NT2/D1 (cell line): ENCODE results near the gene PCOLCE2.

Experiments used
- DNase-seq: peaks from one replicate; pipeline ENCODE4 v3.0.0-alpha.2; 2011; ENCODE audit warnings: low read depth, low spot score
- H3K27me3 ChIP-seq: 2 replicates; pipeline ENCODE4 v1.6.0; 2011; ENCODE audit warnings: mild to moderate bottlenecking; ENCODE audit not compliant: insufficient read length, insufficient read depth
- H3K36me3 ChIP-seq: 2 replicates; pipeline ENCODE4 v1.6.1; 2011; ENCODE audit warnings: mild to moderate bottlenecking, low read length, mixed read lengths; ENCODE audit not compliant: insufficient read depth, insufficient read length
- H3K4me1 ChIP-seq: 2 replicates; pipeline ENCODE4 v1.5.1; 2011; ENCODE audit not compliant: insufficient read depth, insufficient read length
- H3K4me3 ChIP-seq: 2 replicates; pipeline ENCODE4 v1.5.1; 2011; ENCODE audit warnings: low read depth; ENCODE audit not compliant: insufficient read length
- H3K9ac ChIP-seq: 2 replicates; pipeline ENCODE4 v1.6.0; 2011; ENCODE audit warnings: low read depth; ENCODE audit not compliant: insufficient read length
- H3K9me3 ChIP-seq: 2 replicates; pipeline ENCODE4 v1.5.1; 2011; ENCODE audit warnings: mild to moderate bottlenecking, low read length; ENCODE audit not compliant: insufficient read depth
- SUZ12 ChIP-seq: IDR thresholded peaks from 2 replicates; pipeline ENCODE4 v1.6.1; 2011; ENCODE audit not compliant: insufficient read length, insufficient read depth; ENCODE audit errors: extremely low read depth
- YY1 ChIP-seq: IDR thresholded peaks from 2 replicates; pipeline ENCODE4 v1.6.1; 2011; ENCODE audit not compliant: insufficient read length, insufficient read depth
- ZNF274 ChIP-seq: IDR thresholded peaks from 2 replicates; pipeline ENCODE4 v1.6.1; 2011; ENCODE audit warnings: mild to moderate bottlenecking, low read depth, low read length

PCOLCE2 gene

GRCh38 chr3:142852009-142852408 lies 36.9 kb downstream of the PCOLCE2 start:
- TF ChIP-seq SUZ12 (no peak), YY1 (no peak), ZNF274 (no peak)
- H3K9ac ChIP-seq = no peak overlapping the region
- H3K36me3 ChIP-seq = peaks cover 2% of the 10 kb centered on the region
- H3K4me1 ChIP-seq = no peaks in the 10 kb centered on the region
- H3K4me3 ChIP-seq = no peak overlapping the region
- H3K27me3 ChIP-seq = no peaks in the 10 kb centered on the region
- H3K9me3 ChIP-seq = no peaks in the 10 kb centered on the region
- no peak for DNase-seq

GRCh38 chr3:142850395-142851023 lies 38.4 kb downstream of the PCOLCE2 start:
- no peaks in the 10 kb centered on the region for H3K27me3 ChIP-seq
- no peaks in the 10 kb centered on the region for H3K9me3 ChIP-seq
- no peak overlapping the region for H3K9ac ChIP-seq
- peaks cover 5% of the 10 kb centered on the region for H3K36me3 ChIP-seq
- TF ChIP-seq ZNF274 (no peak), SUZ12 (no peak), YY1 (no peak)
- no peak for DNase-seq
- H3K4me1 ChIP-seq = no peaks in the 10 kb centered on the region
- no peak overlapping the region for H3K4me3 ChIP-seq

GRCh38 chr3:142849148-142849547 lies 39.7 kb downstream of the PCOLCE2 start:
- Histone ChIP-seq H3K9ac (no peak overlapping the region), H3K27me3 (no peaks in the 10 kb centered on the region), H3K4me3 (no peak overlapping the region), H3K36me3 (peaks cover 7% of the 10 kb centered on the region), H3K4me1 (no peaks in the 10 kb centered on the region), H3K9me3 (peaks cover 4% of the 10 kb centered on the region; the same call in 1 of the 2 replicates)
- no peak for TF ChIP-seq ZNF274
- no peak for TF ChIP-seq YY1
- TF ChIP-seq SUZ12 = no peak
- no peak for DNase-seq

DNA sequence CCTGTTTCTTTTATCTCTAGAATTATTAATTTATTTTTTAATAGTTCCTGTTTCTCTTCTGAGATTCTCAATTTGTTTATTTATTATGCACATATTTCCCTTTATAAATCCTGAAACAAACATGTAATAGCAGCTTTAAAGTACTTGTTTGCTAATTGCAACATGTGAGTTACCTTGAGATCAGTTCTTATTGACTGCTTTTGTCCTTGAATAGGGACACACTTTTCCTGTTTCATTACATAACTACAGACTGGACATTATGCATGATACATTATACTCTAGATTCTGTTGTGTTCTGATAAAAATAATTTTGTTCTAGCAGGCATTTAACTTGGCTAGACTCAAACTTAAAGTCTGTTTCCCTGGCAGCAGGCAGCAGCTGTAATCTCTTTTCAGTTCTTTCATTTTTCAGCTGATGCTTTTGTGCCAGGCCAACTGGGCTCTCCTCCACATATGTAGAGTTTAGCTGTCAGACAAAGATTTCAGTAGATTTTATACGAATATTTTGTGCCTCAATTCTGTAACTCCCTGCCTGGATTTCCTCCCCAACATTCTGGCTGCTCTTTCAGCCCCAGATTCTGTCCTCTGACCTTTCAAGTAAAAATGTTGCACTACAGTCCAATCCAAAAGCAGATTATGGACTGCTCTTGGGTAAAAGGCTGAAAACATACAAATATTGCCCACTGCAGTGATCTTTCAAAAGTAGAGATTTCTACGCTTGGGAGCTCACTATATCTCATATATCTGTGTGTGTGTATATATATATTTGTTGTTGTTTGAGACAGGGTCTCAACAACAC lies 41.9 kb downstream of the PCOLCE2 start:
- H3K4me3 ChIP-seq = no peak overlapping the region
- H3K27me3 ChIP-seq = no peaks in the 10 kb centered on the region
- H3K9me3 ChIP-seq = peaks cover 4% of the 10 kb centered on the region; the same call in 1 of the 2 replicates
- TF ChIP-seq YY1 = no peak
- TF ChIP-seq SUZ12 = no peak
- TF ChIP-seq ZNF274 = no peak
- no peaks in the 10 kb centered on the region for H3K4me1 ChIP-seq
- no peak overlapping the region for H3K9ac ChIP-seq
- no peak for DNase-seq
- H3K36me3 ChIP-seq = peaks cover 11% of the 10 kb centered on the region

DNA sequence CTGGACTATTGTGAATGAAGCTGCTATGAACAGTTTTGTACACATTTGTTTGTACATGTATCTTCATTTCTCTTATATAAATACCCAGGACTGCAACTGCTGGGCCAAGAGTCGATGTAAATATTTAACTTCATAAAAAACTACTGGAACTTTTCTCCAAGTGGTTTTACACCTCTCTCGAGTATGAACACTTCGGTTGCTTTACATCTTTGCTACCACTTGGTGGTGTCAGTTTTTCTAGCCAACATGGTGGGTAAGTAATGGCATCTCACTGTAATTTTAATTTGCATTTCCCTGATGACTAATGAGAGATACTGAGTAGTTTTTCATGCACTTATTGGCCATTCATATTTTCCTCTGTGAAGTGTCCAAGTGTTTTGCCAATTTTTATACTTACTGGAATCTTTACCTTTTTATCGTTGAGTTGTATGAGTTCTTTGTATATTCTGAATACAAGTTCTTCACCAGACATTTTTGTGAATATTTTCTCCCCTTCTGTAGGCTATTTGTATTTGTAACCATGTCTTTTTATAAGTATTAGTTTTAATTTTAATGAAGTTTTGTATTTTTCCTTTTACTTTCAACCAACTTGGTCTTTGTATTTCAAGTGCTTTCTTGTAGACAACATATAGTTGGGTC lies 44.4 kb downstream of the PCOLCE2 start:
- peaks cover 14% of the 10 kb centered on the region for H3K36me3 ChIP-seq
- H3K9me3 ChIP-seq = peaks cover 4% of the 10 kb centered on the region; the same call in 1 of the 2 replicates
- no peak for TF ChIP-seq SUZ12
- TF ChIP-seq ZNF274 = no peak
- TF ChIP-seq YY1 = no peak
- no peak overlapping the region for H3K9ac ChIP-seq
- no peak for DNase-seq
- no peaks in the 10 kb centered on the region for H3K4me1 ChIP-seq
- H3K27me3 ChIP-seq = no peaks in the 10 kb centered on the region
- no peak overlapping the region for H3K4me3 ChIP-seq

DNA sequence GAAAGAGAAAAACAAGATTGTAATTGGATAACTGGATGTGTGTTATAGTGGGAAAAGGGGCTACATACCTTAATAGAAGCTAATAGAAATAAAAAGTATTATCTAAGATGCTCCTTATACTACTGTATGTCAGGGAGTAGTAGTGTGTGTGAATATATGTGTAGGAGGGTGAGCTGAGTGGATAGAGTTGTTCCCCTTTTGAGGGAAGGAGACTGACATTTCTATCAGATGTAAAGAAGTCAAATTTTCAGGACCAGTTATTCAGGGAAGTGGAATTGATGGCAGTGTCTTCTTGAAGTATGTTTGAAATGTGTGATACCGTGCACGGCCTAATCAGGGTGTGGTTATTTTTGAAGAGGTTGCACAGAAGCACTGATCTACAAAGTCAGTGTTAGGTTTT lies 49.1 kb downstream of the PCOLCE2 start:
- TF ChIP-seq ZNF274 (no peak), SUZ12 (no peak), YY1 (no peak)
- H3K4me3 ChIP-seq = no peak overlapping the region
- DNase-seq = no peak

DNA sequence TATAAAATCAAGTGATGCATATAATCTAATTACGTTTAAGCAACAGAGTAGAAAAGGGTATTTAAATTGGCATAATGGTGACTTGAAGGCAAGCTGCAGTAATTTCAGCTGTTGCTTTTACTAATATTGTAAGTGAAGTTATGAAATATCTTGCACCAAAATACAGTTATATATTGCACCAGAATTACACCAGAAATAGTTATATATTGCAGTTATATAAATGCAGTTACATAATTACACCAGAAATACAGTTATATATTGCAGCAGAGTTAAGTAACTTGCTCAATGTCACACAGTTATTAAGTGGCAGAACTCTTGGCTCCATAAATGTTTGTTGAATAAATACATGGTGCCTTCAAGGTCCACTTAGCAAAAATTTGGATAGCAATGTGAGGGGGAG lies 51.4 kb downstream of the PCOLCE2 start:
- no peaks in the 10 kb centered on the region for H3K4me1 ChIP-seq
- TF ChIP-seq SUZ12 (no peak), ZNF274 (no peak), YY1 (no peak)

More for the DNA sequence above, 49.1 kb downstream of the PCOLCE2 start:
- Histone ChIP-seq H3K9me3 (peaks cover under 1% of the 10 kb centered on the region; the same call in 1 of the 2 replicates), H3K9ac (no peak overlapping the region), H3K4me1 (no peaks in the 10 kb centered on the region), H3K27me3 (no peaks in the 10 kb centered on the region), H3K36me3 (peaks cover 14% of the 10 kb centered on the region)

More for the DNA sequence above, 51.4 kb downstream of the PCOLCE2 start:
- H3K9ac ChIP-seq = no peak overlapping the region
- no peaks in the 10 kb centered on the region for H3K9me3 ChIP-seq
- H3K36me3 ChIP-seq = peaks cover 8% of the 10 kb centered on the region
- no peaks in the 10 kb centered on the region for H3K27me3 ChIP-seq
- H3K4me3 ChIP-seq = no peak overlapping the region
- DNase-seq = no peak
